ENCODE measurements around the gene UNC5A. TPM values are rescaled to one million over a fixed set of nuclear protein-coding genes. Genes with fewer than 3 reads are reported as not detected.

Gene UNC5A
- total RNA-seq, 1 donor from 2014 or later, result not detected

GRCh38 chr5:176851871-176852658 lies 41.7 kb downstream of the UNC5A start:
- no peak for DNase-seq (ENCODE audit: low spot score)
- Mint-ChIP-seq H3K4me1 (ENCODE audit: unreplicated experiment) (no peaks in the 10 kb centered on the region), H3K27me3 (ENCODE audit: unreplicated experiment) (peaks cover 10% of the 10 kb centered on the region), H3K4me3 (ENCODE audit: unreplicated experiment) (no peak overlapping the region), H3K27ac (ENCODE audit: unreplicated experiment) (no peak overlapping the region), H3K9me3 (ENCODE audit: unreplicated experiment) (no peaks in the 10 kb centered on the region), H3K36me3 (ENCODE audit: low read depth, unreplicated experiment) (no peaks in the 10 kb centered on the region)
- no peak for TF ChIP-seq CTCF (IDR thresholded peaks at IDR 0.05; ENCODE audit: unreplicated experiment)

GRCh38 chr5:176853151-176853778 lies 42.9 kb downstream of the UNC5A start:
- H3K9me3 Mint-ChIP-seq (ENCODE audit: unreplicated experiment), result no peaks in the 10 kb centered on the region
- no peak for DNase-seq (ENCODE audit: low spot score)
- TF ChIP-seq CTCF (IDR thresholded peaks at IDR 0.05; ENCODE audit: unreplicated experiment), result no peak
- no peak overlapping the region for H3K27ac Mint-ChIP-seq (ENCODE audit: unreplicated experiment)
- no peaks in the 10 kb centered on the region for H3K36me3 Mint-ChIP-seq (ENCODE audit: low read depth, unreplicated experiment)
- H3K27me3 Mint-ChIP-seq (ENCODE audit: unreplicated experiment), result peaks cover 10% of the 10 kb centered on the region
- H3K4me1 Mint-ChIP-seq (ENCODE audit: unreplicated experiment), result no peaks in the 10 kb centered on the region
- H3K4me3 Mint-ChIP-seq (ENCODE audit: unreplicated experiment), result no peak overlapping the region

- Mint-ChIP-seq H3K4me1 (ENCODE audit: unreplicated experiment) (no peaks in the 10 kb centered on the region), H3K4me3 (ENCODE audit: unreplicated experiment) (no peak overlapping the region), H3K36me3 (ENCODE audit: low read depth, unreplicated experiment) (no peaks in the 10 kb centered on the region), H3K27me3 (ENCODE audit: unreplicated experiment) (peaks cover 10% of the 10 kb centered on the region), H3K27ac (ENCODE audit: unreplicated experiment) (no peak overlapping the region), H3K9me3 (ENCODE audit: unreplicated experiment) (no peaks in the 10 kb centered on the region)
- TF ChIP-seq CTCF (IDR thresholded peaks at IDR 0.05; ENCODE audit: unreplicated experiment), result no peak
- no peak for DNase-seq (ENCODE audit: low spot score)
These were observed 43.8 kb downstream of the UNC5A start for GRCh38 chr5:176854164-176854563.

- no peak for TF ChIP-seq CTCF (IDR thresholded peaks at IDR 0.05; ENCODE audit: unreplicated experiment)
- H3K27ac Mint-ChIP-seq (ENCODE audit: unreplicated experiment), result no peak overlapping the region
- no peaks in the 10 kb centered on the region for H3K4me1 Mint-ChIP-seq (ENCODE audit: unreplicated experiment)
- no peak overlapping the region for H3K4me3 Mint-ChIP-seq (ENCODE audit: unreplicated experiment)
- DNase-seq (ENCODE audit: low spot score), result no peak
- H3K9me3 Mint-ChIP-seq (ENCODE audit: unreplicated experiment), result no peaks in the 10 kb centered on the region
- H3K27me3 Mint-ChIP-seq (ENCODE audit: unreplicated experiment), result peaks cover 10% of the 10 kb centered on the region
- H3K36me3 Mint-ChIP-seq (ENCODE audit: low read depth, unreplicated experiment), result no peaks in the 10 kb centered on the region
These were observed 45.2 kb downstream of the UNC5A start for GRCh38 chr5:176855598-176855997.

GRCh38 chr5:176856746-176857145 lies 46.4 kb downstream of the UNC5A start:
- Mint-ChIP-seq H3K4me3 (ENCODE audit: unreplicated experiment) (no peak overlapping the region), H3K27ac (ENCODE audit: unreplicated experiment) (no peak overlapping the region), H3K4me1 (ENCODE audit: unreplicated experiment) (no peaks in the 10 kb centered on the region), H3K36me3 (ENCODE audit: low read depth, unreplicated experiment) (no peaks in the 10 kb centered on the region), H3K27me3 (ENCODE audit: unreplicated experiment) (peaks cover 8% of the 10 kb centered on the region), H3K9me3 (ENCODE audit: unreplicated experiment) (no peaks in the 10 kb centered on the region)
- DNase-seq (ENCODE audit: low spot score), result no peak
- TF ChIP-seq CTCF (IDR thresholded peaks at IDR 0.05; ENCODE audit: unreplicated experiment), result no peak

Measured in endothelial cell (in vitro differentiated cells).